Glomerular visceral epithelial cell (primary cell): ENCODE results near the gene EPG5.
"Not testable (repeated sequence)": the region's sequence is repeated elsewhere in the genome, so short reads cannot be mapped to it uniquely, and the experiment has no call there.

Experiments used
- DNase-seq: peaks from one replicate; pipeline ENCODE4 v3.0.0-alpha.2; 2016; ENCODE audit errors: extremely low spot score

Gene EPG5

DNA sequence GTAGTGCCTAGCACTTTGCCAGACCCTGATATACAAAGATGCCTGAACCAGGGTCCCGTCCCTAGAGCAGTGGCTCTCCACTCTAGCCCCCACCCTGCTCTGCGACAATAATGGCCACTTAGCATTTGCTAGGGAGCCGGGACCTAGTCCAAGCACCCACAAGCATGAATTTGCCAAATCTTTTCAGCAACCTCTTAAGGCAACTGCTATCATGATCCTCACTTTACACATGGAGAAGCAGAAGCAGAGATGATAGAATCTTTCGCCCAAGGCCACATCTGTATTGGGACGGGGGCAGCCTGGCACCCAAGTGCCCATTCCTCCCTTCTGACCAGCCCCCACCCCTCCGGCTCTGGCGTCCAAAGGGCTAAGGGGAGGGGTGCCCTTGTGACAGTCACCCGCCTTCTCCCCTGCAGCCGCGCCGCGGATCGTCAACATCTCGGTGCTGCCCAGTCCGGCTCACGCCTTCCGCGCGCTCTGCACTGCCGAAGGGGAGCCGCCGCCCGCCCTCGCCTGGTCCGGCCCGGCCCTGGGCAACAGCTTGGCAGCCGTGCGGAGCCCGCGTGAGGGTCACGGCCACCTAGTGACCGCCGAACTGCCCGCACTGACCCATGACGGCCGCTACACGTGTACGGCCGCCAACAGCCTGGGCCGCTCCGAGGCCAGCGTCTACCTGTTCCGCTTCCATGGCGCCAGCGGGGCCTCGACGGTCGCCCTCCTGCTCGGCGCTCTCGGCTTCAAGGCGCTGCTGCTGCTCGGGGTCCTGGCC, 128.6 kb downstream of the EPG5 start:
- no peak for DNase-seq

DNA sequence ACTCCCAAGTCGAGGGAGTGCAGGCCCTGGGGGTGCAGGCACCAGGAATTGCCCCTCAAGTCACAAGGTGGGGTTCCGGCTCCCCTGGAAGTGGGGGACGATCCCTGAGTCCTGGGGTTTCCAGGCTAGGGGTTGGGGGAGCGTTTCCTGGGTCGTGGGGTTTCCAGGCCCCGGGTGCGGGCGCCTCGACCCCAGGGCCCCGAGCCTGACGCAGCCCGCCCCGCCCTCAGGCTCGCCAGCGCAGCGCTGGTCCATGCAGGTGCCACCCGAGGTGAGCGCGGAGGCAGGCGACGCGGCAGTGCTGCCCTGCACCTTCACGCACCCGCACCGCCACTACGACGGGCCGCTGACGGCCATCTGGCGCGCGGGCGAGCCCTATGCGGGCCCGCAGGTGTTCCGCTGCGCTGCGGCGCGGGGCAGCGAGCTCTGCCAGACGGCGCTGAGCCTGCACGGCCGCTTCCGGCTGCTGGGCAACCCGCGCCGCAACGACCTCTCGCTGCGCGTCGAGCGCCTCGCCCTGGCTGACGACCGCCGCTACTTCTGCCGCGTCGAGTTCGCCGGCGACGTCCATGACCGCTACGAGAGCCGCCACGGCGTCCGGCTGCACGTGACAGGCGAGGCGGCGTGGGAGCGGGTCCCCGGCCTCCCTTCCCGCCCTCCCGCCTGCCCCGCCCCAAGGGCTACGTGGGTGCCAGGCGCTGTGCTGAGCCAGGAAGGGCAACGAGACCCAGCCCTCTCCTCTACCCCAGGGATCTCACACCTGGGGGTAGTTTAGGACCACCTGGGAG, 129.7 kb downstream of the EPG5 start:
- no peak for DNase-seq

DNA sequence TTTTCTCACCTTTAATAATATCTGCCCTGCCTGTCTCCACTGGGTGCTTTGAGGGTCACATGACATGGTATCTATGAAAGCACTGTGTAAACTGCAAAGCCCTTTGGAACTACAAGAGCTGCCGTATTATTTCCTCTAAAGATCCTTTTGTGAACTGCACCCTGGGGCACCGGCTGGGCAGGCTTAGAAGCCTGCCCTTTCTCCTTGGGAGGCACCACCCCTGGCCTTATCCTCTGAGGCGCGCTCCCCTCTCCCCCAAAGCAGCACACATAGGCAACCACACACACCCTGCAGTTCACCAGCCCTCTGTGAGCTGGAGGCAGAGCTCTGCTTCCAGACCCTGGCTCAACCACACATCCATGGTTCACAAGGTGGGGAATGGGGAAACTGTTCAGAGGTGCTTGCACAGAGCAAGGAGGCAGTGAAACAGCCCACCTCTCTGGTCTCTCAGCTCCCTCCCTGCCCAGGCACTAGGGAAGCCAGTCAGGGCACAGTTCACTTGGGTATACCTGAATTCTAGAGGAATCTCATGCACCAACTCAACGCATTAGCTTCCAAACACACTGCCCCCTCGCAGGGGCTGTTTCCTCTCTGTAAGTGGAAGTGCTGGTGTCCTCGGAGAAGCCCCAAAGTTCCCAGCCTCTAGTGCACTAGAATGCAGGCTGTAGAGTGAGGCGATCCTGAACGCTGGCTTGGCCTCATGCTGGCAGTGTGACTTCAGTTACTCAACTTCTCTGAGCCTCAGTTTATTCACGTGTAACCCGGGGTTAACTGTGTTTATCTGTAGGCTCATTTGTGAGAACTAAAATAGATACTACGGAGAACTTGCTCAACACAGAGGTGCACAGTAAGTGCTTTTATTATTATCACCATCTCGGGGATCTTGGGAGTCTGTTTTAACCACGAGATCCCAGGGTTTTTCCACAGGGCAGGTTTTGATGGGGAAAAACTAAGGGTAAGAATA, 130.6 kb downstream of the EPG5 start:
- DNase-seq: no peak

DNA sequence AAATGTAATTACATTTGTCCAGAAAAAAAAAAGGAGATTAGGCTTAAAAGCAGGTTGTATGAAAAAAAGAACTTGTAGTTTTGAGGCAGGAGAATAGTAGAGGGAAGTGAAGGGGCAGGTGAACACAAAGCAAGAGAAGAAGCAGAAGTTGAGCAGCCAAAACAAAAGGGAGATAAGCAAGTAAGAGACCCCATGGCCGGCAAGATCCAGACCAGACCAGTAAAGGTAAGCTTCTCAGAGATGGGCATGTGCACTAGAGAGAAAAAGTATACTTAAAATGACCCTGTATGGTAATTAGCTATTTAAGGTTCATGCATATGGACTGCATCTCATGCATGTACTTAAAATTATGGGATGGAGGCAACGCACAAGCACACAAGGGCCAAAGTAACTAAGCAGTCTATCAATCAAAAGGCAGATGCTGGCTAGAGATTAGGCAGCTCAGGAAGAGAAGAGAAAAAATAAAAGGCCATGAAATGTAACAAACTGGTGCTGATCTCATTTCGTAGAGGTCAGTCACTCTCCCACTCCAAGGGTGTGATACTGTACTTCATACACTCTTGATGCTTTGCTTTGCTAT, 132.0 kb downstream of the EPG5 start:
- DNase-seq: no peak

DNA sequence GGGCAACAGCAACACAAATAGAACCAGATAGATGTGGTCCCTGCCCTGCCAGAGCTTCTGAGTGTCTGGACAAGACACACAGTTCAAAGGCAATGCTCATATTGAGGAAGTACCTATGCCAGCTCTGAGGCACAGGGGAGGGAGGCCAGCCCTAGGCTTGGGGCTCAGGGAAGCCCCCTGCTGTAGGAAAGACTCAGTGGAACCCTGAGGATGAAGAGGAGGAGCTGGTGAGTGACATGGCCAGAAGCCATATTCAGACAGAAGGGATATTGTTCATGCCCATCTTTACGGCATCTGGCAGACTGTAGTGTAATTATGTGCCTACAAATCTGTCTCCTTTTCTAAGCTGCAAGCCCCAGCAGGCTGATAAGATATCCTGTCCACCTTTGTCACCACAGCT, 132.8 kb downstream of the EPG5 start:
- no peak for DNase-seq

DNA sequence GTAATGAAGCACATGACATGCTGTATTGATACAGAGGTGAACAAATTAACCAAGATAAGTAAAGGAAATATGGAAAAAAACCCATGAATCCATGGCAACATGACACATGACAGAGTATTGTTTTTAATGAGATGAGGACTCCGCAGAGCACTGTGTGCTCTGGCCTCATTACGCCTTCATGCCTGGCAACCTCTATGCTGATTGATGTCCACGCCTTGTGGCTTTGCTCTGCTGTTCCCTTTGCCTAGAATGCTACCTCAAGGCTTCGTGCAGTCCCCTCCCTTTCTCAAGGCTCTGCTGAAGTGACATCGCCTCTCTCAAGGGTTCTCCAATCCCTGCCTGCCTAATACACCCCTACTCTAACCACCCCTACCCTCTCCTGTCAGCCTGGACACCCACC, 133.3 kb downstream of the EPG5 start:
- DNase-seq: no peak

DNA sequence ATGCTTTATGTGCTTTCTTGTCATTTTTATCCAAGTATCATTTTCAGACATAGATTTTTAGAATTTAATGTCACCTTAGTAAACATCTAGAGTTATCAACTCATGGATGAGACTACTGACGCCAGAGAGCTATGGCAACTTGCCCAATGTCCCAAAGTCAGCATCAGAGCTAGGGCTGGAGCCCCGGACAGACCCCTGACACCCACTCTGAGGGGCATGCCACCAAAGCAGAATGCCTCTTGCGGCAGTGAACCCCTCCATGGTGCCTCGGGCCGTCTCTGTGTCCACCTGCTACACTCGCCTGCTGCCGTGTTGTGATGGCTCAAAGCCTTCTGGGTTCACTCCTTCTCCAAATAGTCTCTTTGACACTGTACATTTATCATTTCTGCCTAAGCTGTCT, 136.2 kb downstream of the EPG5 start:
- no peak for DNase-seq

DNA sequence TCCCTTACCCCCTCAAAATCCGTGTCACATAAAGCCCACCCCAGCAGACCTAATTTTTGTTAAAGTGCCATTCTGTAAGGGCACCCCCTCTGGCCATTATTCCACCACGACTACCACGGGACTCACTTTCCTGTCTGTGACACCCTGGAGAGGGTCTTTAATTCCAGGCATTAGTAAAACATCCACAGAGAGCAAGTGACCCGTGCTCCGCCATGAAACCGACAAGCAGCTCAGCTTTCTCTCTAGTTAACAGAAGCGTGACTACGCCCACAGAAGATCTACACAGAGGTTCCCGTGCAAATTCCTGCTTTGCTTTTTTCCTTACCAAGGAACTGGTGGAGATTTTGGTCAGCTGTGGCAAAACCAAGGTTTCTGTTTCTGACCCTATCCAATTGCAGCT, 137.3 kb downstream of the EPG5 start:
- no peak for DNase-seq

DNA sequence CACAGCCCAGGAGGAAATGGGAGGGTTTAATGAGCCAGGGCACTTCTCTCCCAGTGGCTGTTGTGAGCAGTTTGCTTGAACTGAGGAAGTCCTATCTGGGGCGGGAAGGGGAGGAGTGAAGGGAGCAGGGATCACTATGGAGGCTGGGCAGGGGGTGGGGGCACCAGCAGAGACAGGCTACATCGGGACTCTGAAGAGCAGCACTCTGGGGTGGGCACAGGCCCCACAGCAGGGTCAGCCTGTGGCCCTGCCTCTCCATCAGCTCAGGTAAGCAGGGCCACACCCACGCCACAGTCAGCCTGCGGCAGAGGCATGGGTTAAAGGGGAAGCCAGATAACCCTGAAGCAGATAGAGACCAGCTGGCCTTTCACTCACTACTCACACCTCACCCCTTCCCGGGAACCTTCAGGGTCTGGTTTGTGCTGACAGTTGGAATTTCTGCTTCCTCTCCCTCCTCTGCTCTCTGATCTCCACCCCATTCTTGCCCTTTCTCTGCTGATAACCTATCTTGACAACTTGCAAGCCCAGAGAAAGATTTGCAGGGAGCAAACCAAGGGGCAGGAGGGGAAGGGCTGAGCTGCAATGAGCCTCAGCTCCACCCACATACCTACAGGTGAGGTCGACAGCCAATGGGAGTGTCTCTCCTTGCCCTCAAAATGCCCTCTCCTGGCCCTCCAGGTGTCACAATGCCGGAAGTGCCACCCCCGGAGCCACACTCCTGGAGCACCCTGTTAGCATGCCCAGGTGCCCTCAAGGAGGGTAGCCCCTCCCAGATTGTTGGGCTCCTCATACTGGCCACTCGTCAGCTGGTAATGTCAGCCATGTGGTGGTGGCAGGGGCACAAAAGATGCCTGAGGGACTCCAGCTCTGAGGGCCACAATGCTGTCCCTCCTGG, 138.0 kb downstream of the EPG5 start:
- no peak for DNase-seq

DNA sequence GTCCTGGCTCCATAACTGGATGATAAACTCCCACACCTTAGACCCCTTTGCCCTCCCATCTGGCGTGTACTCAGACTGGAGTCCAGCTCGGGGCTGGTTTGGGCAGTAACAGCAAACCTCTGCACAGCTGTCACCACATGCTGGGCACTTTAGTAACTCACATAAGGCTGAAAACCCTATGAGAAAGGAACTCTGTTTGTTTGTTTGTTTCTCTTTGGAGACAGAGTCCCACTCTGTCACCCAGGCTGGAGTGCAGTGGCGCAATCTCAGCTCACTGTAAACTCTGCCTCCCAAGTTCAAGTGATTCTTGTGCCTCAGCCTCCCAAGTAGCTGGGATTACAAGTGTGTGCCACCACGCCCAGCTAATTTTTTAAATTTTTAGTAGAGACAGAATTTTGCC, 140.4 kb downstream of the EPG5 start:
- not testable (repeated sequence) for DNase-seq

DNA sequence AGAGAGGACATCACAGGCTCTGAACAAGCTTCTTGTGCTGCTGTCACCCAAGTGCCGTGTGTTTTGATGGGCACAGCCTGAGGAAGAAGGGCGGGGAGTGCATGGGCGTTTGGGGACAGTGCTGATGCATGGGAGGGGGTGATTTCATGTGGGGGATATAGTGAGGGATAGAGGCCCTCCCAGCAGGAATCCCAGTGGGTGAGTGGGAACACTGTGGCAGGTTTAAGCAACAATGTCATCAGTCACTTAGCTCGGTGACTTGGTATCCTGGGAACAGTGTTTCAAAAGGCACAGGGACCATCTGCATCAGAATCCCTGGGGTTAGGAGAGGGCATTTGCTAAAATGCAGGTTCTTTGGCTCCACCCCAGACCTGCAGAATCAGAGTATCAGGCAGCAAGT, 141.0 kb downstream of the EPG5 start:
- no peak for DNase-seq

DNA sequence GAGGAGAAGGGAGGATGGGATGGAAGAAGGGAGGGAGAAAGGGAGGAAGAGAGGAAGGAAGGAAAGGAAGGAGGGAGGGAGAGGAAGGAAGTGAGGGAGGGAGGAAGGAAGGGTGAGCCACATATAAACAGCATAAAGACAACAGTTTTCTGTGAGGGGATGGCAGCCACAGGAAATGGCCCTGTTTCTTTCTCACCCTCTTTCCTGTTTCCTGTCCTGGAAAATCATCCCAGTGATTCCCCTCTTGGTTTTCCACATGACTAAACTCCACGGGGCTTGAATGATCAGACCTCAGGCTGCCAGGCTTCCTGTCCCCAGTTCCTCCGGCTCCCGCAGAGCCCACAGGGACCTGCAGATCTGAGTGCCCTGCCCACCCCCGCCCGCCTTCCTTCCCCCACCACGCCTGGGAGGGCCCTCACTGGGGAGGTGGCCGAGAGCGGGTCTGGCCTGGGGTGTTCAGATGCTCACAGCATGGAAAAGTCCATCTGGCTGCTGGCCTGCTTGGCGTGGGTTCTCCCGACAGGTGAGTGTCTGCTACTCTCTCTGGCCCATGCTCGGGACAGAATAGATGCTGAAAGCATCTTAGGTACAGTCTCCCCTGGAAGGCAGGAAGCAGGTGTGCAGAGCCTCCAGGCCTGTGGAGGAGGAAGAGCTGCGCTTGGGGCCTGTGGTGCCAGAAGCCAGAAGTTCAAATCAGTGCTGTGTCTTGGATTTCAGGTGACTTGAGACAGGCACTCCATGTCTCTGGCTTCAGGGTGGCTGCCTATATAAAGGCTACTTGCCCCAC, 141.7 kb downstream of the EPG5 start, which contains the start of gene SIGLEC15:
SIGLEC15 (plus strand) TSS at position 418 of the 787 bp plus-strand sequence; CDS start at position 472, 54 bp downstream.
- peak; percentile 91 for DNase-seq

DNA sequence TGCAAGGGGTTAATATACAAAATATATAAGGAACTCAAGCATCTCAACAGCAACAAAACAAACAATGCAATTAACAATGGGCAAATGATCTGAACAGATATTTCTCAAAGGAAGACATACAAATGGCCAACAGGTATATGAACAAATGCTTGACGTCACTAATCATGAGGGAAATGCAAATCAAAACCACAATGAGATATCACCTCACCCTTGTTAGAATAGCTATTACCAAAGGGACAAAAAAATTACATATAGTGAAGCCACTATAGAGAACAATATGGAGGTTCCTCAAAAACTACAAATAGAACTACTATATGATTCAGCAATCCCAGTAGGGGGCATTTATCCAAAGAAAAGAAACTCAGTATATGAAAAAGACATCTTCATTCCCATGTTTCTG, 145.4 kb downstream of the EPG5 start:
- no peak for DNase-seq

DNA sequence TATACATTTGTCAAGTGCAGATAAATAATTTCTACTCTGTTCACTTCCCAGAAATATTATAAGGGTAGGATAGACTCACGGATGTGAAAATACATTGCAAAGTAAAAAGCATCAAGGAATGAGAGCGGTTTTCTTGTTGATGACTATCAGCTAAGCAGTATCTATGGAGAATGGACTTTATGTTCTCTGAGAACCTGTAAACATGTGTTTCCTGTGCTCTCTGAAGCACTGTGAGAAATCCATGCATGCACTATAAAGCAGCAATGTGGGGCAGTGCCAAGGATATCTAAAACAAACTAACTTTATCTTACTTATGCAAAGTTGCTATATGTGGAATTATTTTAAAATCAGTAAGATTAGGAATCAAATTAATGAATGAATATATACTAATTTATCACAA, 146.1 kb downstream of the EPG5 start:
- DNase-seq: no peak

DNA sequence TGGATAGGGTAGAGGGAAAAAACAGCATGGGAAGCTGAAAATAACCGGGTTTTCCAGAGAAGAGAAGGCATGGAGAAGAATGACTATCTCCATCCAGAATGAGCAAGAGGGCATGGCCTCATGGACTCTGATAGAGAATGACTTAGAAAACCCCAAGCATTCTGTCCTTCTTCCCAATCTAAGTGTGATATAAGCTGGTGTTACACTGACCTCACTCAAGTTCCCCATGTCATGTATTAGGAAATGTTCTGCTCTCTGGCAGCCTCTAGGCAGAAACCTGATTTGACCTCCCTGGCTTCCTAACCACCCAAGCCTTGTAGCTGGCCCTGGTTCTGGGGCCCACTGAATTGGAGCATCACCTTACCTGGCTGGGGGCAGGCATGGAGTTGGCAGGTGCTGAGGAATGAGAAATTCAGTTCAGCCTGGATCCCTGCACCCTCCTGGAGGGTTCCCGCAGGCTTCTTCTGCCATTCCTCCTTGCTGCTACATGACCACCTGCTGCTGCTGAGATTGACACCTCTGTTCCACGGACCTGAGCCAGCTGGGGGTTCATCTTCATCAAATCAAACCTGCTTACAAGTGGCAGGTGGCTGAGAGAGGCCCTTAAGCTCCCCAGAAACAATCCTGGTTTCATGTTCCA, 146.9 kb downstream of the EPG5 start:
- DNase-seq: no peak

DNA sequence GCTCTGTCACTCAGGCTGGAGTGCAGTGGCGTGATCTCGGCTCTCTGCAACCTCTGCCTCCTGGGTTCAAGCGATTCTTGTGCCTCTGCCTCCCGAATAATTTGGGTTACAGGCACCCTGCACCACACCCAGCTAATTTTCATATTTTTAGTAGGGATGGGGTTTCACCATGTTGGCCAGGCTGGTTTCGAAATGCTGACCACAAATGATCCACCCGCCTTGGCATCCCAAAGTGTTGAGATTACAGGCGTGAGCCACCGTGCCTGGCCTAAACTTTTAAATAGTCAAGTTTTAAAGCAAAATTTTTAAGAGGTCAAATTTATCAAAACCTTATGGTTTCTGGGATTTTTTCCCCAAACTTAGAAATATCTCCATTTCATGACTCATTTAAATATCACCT, 148.4 kb downstream of the EPG5 start:
- DNase-seq: not testable (repeated sequence)

DNA sequence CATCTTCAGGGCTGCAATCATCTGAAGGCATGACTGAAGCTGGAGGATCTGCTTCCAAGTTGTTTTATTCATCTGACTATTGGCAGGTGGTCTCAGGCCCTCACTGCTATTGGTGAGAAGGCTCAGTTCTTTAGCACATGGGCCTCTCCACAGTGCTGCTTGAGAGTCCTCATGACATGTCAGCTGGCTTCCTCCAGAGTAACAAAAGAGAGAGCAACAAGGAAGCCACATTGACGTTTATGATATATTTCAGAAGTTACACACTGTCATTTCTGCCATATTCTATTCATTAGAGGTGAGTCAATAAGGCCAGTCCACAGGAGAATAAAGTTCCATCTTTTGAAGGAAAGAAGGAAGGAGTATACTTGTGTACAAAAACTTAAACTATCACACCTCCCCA, 149.6 kb downstream of the EPG5 start:
- no peak for DNase-seq

DNA sequence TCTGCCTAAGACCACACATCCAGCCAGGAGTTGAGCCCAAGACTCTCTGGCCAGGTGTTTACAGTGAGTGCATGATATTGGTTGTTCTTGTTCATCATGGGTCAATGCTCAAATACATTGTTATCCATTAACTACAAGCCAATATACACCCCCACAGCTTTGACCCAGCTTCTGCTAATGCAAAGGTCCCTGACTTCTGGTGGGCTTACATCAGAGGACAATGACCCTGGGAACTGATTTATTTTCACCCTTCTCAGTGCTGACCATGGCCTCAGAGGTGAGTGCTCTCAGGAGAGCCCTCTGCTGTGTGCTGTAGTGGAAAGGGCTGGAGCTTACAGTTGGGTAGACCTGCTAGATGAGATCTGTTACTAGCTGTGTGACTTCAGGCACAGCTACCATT, 152.4 kb downstream of the EPG5 start:
- not testable (repeated sequence) for DNase-seq

DNA sequence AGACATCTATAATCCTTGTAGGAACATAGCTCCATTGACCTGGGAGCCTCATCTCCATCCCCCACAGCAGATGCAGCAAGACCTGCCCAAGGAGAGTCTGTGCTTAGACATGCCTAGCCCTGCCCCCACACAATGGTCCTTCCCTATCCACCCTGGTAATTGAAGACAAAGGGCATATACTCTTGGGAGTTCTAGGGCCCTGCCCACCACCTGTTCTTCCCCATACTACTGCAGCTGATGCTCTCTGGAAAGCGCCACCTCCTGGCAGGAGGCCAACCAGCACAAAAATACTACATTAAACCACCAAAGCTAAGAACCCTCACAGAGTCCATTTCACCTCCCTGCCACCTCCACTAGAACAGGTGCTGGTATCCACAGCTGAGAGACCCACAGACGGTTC, 160.0 kb downstream of the EPG5 start:
- DNase-seq: not testable (repeated sequence)
